Heart left ventricle (tissue), 13 donors: ENCODE results near the gene IRF3.

ENCODE experiments used
- POLR2A ChIP-seq, 2 donors: fragments of 450-650 bp; IDR thresholded peaks; one replicate each; pipeline ENCODE4 v1.6.1; 2017; ENCODE audit warnings: antibody characterized with exemption in 2 of 2, mild to moderate bottlenecking in 2 of 2, moderate library complexity in 2 of 2
- TF ChIP-seq, protein P1 (sequence below), 12 donors: fragments of 200-600 bp; sonication (generic) in 4 of 12; IDR thresholded peaks; one replicate each; pipeline versions ENCODE4 v1.5.0 to v1.8.0; 2018 to 2022; ENCODE audit warnings: antibody characterized with exemption in 12 of 12, mild to moderate bottlenecking in 5 of 12
- donor health status: ischemic (EF 13 %, LVEDD 7.1; RV severe dilation, severe dysfunction).
- donor health status: DM: no; HTN: yes; CAD: no.
- donor health status: DM: no; HTN: no; CAD: no.
- donor health status: ischemic (EF 25% LVEDD 6.9; RV normal size, moderate dysfunction).
- donor health status: ischemic (EF 25% LVEDD 5.7; RV mildly dilated, moderate dysfunction).
- donor health status: ischemic (EF 35%, LVEDD 5.7; RV mildly dilated, moderate dysfunction).
- donor health status: nonischemic (EF 11% LVEDD 7.7; RV severe dilation, severe dysfunction).
- donor health status: DM: yes; HTN: yes; CAD: no.
- donor health status: PGD.
- donor health status: ischemic (EF 29% LVEDD 5.4; RV normal size, mild dysfunction).
- donor health status: nonischemic (EF 23%, LVEDD 6.1; RV moderate dilation, normal function).

GRCh38 chr19:49692147-49692506, 26.5 kb upstream of the IRF3 start:
- TF ChIP-seq, protein P1, sequence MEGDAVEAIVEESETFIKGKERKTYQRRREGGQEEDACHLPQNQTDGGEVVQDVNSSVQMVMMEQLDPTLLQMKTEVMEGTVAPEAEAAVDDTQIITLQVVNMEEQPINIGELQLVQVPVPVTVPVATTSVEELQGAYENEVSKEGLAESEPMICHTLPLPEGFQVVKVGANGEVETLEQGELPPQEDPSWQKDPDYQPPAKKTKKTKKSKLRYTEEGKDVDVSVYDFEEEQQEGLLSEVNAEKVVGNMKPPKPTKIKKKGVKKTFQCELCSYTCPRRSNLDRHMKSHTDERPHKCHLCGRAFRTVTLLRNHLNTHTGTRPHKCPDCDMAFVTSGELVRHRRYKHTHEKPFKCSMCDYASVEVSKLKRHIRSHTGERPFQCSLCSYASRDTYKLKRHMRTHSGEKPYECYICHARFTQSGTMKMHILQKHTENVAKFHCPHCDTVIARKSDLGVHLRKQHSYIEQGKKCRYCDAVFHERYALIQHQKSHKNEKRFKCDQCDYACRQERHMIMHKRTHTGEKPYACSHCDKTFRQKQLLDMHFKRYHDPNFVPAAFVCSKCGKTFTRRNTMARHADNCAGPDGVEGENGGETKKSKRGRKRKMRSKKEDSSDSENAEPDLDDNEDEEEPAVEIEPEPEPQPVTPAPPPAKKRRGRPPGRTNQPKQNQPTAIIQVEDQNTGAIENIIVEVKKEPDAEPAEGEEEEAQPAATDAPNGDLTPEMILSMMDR (IDR thresholded peaks at IDR 0.05), result no peak
- no peak for TF ChIP-seq POLR2A (IDR thresholded peaks at IDR 0.05)
